Brain microvascular endothelial cell (primary cell): ENCODE measurements around the gene PAM16.

ENCODE experiments used
- DNase-seq: peaks from one replicate; pipeline ENCODE4 v3.0.0-alpha.2; 2020
- H3K27ac ChIP-seq: fragments of 250-450 bp; sonication (Bioruptor Pico); 2 replicates; pipeline ENCODE4 v1.5.1; 2020; ENCODE audit warnings: mild to moderate bottlenecking, moderate library complexity
- H3K27me3 ChIP-seq: fragments of 250-450 bp; sonication (Bioruptor Pico); replicated peaks from 2 replicates; pipeline ENCODE4 v1.5.1; 2020; ENCODE audit warnings: mild to moderate bottlenecking
- H3K36me3 ChIP-seq: fragments of 250-450 bp; sonication (Bioruptor Pico); replicated peaks from 2 replicates; pipeline ENCODE4 v1.5.1; 2020; ENCODE audit warnings: mild to moderate bottlenecking
- H3K4me3 ChIP-seq: 2 replicates; pipeline ENCODE4 v1.5.1; 2011; ENCODE audit warnings: low read depth, mild to moderate bottlenecking, control low read depth, low read length, moderate library complexity
- in situ Hi-C: cut with HindIII; loops from 2 replicates; pipeline ENCODE4 v1.10.0; 2017; ENCODE audit warnings: low sequenced_read_pairs, low pct_ligation_motif_present
- TF ChIP-seq, protein P1 (sequence below): IDR thresholded peaks from 2 replicates; pipeline ENCODE4 v1.5.1; 2011; ENCODE audit warnings: low read depth, mild to moderate bottlenecking, moderate library complexity, low read length, control low read depth, inconsistent platforms; ENCODE audit errors: missing control alignments

Gene PAM16

DNA sequence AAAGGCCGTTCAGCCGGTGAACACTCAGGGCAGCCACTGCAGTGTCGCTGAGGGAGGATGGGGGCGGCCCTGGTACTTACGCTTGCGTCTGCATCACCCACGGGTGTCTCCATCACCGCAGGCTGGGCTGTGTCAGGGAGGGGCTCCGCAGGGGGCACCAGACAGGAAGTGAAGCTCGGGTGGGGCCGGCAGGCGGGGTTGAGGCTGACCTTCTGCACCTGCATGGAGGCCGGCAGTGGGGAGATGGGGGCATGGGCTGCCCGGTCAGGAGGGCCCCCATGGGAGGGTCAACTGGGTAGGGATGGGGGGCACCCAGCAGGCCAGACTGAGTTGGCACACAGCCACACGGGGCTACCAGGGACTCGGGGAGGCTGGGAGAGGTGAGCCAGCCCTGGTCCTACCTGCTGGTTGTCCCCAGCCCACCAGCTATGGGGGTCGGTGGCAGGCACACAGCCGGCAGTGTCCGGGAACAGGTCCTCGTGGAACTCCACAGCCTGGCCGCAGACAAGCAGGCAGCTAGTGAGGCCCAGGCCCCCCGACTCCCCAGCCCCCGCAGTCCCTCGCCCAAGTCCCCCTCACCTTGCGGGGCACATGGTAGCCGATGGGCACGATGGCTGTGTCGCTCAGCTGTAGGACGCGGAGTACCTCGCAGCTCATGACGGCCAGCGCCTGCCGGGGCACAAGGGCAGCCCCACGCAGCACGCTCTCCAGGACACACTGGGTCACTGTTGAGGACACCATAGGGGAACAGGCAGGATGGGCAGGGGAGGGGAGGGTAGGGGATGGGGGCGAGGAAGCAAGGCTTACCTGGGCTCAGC, 13.3 kb upstream of the PAM16 start:
- no peak overlapping the region for H3K4me3 ChIP-seq
- no peak for DNase-seq
- peaks cover 6% of the 10 kb centered on the region for H3K36me3 ChIP-seq
- no peak overlapping the region for H3K27ac ChIP-seq
- TF ChIP-seq, protein P1, sequence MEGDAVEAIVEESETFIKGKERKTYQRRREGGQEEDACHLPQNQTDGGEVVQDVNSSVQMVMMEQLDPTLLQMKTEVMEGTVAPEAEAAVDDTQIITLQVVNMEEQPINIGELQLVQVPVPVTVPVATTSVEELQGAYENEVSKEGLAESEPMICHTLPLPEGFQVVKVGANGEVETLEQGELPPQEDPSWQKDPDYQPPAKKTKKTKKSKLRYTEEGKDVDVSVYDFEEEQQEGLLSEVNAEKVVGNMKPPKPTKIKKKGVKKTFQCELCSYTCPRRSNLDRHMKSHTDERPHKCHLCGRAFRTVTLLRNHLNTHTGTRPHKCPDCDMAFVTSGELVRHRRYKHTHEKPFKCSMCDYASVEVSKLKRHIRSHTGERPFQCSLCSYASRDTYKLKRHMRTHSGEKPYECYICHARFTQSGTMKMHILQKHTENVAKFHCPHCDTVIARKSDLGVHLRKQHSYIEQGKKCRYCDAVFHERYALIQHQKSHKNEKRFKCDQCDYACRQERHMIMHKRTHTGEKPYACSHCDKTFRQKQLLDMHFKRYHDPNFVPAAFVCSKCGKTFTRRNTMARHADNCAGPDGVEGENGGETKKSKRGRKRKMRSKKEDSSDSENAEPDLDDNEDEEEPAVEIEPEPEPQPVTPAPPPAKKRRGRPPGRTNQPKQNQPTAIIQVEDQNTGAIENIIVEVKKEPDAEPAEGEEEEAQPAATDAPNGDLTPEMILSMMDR = no peak
- no peaks in the 10 kb centered on the region for H3K27me3 ChIP-seq
- in situ Hi-C loops = no loop called here

DNA sequence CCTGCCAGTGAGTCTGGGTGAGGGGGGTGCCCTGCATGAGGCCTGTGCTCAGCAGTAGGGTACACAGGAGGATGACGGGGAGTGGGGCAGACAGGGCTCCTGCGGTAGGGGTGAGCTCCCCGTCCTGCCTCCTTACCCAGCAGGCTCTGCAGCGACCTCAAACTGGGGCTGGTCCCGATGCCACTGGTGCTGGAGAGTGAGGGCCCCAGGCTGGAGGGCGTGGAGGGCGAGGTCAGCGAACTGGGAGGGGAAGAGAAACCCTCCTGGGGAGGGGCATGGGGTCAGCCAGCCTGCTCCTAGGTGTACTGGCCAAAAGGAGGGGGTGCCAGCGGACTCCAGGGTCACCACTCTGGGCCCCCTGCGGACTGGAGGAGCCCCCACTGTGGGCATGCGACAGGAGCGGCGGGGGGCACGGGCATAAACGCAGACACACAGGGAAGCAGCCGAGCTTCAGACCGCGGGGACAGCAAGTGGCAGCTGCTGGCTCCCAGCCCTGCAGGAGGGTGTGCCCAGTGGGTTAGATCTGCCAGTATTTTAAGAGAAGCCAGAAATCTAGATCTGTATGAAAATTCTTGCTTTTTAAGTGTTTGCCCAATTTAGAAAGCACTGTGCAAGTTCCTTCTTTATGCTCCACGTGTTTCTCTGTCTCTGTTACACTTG, 11.5 kb upstream of the PAM16 start:
- H3K27me3 ChIP-seq = no peaks in the 10 kb centered on the region
- H3K4me3 ChIP-seq = no peak overlapping the region
- H3K36me3 ChIP-seq = peaks cover 6% of the 10 kb centered on the region
- in situ Hi-C loops = no loop called here
- TF ChIP-seq, protein P1 = no peak
- H3K27ac ChIP-seq = no peak overlapping the region
- DNase-seq = no peak

DNA sequence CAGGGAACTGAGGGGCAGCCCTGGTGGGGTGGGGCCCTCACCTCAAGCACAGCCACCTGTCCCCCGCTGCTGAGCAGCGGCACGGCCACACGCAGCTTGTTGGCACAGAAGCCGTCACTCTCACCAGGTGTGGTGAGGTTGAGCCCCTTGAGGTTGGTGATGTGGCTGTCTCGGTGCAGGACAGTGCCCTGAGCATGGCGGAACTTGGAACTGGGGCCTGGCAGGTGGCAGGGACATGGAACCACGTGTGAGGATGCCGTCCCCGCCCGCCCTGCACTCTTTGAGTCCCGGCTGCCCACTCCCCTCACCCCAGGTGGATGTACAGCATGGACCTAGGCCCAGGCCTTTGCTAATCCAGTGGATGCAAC, 10.8 kb upstream of the PAM16 start:
- no peak overlapping the region for H3K4me3 ChIP-seq
- DNase-seq = no peak
- in situ Hi-C loops = no loop called here
- H3K27me3 ChIP-seq = no peaks in the 10 kb centered on the region
- peaks cover 6% of the 10 kb centered on the region for H3K36me3 ChIP-seq
- no peak overlapping the region for H3K27ac ChIP-seq
- TF ChIP-seq, protein P1 = no peak

DNA sequence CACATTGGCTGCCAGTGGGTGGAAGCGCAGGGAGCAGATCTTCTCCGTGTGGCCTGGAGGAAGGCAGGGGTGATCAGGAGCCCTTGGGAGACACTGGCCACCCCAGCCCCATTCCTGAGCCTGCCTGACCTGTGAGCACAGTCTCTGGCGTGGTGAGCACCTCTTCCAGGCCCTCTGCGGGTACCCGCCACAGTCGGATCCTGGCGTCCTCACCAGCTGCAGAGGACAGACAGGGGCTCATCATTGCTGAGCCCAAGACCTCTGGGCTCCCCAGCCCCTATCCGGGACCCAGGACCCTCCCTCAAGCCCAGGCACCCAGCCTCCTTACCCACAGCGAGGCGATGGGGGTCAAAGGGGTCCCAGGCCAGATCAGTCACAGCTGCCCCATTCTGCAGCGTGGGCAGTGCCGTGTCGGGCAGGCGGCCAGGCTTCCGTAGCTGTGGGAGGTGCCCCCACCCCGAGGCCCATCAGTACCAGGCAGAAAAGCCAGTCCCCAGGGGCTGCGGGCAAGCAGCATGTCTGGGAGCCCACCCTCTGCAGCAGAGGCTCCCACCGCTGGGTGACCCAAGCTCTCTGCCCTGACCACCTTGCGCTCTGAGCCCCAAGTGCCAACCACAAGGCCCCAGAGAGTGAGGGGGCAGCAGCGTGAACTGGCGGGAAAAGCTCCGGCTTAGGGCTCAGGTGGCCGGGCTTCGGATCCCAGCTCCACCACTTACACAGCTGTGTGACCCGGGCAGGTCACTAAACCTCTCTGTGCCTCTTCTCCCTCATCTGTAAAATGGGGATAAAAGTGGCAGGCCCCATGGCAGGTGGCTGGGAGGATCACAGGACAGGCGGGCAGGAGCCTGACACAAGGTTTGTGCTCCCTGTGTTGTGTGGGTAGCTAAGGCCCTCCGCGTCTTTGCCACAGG, 10.2 kb upstream of the PAM16 start:
- Histone ChIP-seq H3K36me3 (peaks cover 6% of the 10 kb centered on the region), H3K4me3 (no peak overlapping the region), H3K27me3 (no peaks in the 10 kb centered on the region), H3K27ac (no peak overlapping the region)
- TF ChIP-seq, protein P1 = no peak
- DNase-seq = no peak
- in situ Hi-C loops = no loop called here

DNA sequence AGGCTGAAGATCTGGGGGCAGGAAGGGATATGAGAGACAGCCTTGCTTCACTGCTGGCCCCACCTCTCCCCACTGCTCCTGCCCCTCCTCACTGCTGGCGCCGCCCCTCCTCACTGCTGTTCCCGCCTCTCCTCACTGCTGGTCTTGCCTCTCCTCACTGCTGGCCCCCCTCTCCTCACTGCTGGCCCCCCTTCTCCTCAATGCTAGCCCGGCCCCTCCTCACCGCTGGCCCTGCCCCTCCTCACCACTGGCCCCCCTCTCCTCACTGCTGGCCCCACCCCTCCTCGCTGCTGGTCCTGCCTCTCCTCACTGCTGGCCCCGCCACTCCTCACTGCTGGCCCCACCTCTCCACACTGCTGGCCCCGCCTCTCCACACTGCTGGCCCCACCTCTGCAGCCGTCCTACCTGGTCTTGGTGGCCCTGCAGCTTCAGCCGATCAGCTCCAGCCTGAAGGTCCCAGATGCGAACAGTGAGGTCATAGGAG, 9.5 kb upstream of the PAM16 start:
- H3K4me3 ChIP-seq = no peak overlapping the region
- TF ChIP-seq, protein P1 = no peak
- no peak for DNase-seq
- in situ Hi-C loops = no loop called here
- no peaks in the 10 kb centered on the region for H3K27me3 ChIP-seq
- H3K36me3 ChIP-seq = peaks cover 6% of the 10 kb centered on the region
- H3K27ac ChIP-seq = no peak overlapping the region
